Measurements from ENCODE around the gene C10orf143. TPM values are rescaled to one million over a fixed set of nuclear protein-coding genes. Genes with fewer than 3 reads are reported as not detected.

Gene C10orf143
- total RNA-seq, 1 donor from 2014 or later: 4.7 TPM

GRCh38 chr10:130054021-130054420 lies 56.6 kb downstream of the C10orf143 start:
- DNase-seq (ENCODE audit: low read depth): no peak
- TF ChIP-seq, protein P1, sequence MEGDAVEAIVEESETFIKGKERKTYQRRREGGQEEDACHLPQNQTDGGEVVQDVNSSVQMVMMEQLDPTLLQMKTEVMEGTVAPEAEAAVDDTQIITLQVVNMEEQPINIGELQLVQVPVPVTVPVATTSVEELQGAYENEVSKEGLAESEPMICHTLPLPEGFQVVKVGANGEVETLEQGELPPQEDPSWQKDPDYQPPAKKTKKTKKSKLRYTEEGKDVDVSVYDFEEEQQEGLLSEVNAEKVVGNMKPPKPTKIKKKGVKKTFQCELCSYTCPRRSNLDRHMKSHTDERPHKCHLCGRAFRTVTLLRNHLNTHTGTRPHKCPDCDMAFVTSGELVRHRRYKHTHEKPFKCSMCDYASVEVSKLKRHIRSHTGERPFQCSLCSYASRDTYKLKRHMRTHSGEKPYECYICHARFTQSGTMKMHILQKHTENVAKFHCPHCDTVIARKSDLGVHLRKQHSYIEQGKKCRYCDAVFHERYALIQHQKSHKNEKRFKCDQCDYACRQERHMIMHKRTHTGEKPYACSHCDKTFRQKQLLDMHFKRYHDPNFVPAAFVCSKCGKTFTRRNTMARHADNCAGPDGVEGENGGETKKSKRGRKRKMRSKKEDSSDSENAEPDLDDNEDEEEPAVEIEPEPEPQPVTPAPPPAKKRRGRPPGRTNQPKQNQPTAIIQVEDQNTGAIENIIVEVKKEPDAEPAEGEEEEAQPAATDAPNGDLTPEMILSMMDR (conservative IDR thresholded peaks at IDR 0.05; ENCODE audit: low read depth, low read length): no peak
- H3K4me3 ChIP-seq (ENCODE audit: low read depth, low read length): no peak overlapping the region

DNA sequence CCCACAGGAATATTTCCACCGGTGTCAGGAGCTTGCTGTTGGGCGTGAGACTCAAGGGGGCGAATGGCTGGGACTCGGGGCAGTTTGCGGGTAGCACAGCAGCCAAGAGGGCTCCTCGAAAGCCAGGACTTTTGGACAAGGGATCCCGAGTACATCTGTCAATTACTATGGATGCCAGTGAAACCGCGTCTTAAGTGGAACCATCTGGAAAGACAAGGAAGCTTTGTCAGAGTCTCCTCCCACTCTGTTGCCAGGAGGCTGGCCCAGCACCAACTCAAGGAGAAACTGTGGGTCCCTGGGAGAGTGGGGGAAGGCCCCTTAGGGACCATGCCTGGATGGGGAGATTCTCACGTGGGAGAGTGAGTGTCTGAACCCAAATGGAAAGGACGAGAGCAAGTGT lies 57.1 kb downstream of the C10orf143 start:
- no peak for DNase-seq (ENCODE audit: low read depth)
- no peak overlapping the region for H3K4me3 ChIP-seq (ENCODE audit: low read depth, low read length)
- TF ChIP-seq, protein P1 (conservative IDR thresholded peaks at IDR 0.05; ENCODE audit: low read depth, low read length): no peak

DNA sequence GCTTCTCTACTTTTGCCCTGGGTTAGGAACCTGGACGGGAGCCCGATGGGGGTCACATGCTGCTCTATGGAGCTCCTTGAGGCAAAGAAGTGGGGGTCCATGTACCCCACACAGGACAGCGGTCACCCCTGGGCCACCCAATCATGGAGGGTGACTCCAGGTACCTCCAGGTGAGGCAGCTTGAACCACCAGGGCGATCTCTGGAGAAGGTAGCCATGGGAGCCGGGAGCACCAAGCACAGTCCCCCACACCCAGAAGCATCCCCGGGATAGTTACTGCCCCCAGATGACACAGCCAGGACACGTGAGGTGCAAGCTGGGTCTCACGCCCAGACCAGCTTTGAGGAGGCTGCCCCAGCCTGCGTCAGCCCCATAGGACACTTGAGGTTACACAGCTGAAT lies 58.4 kb downstream of the C10orf143 start:
- no peak for DNase-seq (ENCODE audit: low read depth)
- TF ChIP-seq, protein P1 (conservative IDR thresholded peaks at IDR 0.05; ENCODE audit: low read depth, low read length): no peak
- H3K4me3 ChIP-seq (ENCODE audit: low read depth, low read length): no peak overlapping the region

DNA sequence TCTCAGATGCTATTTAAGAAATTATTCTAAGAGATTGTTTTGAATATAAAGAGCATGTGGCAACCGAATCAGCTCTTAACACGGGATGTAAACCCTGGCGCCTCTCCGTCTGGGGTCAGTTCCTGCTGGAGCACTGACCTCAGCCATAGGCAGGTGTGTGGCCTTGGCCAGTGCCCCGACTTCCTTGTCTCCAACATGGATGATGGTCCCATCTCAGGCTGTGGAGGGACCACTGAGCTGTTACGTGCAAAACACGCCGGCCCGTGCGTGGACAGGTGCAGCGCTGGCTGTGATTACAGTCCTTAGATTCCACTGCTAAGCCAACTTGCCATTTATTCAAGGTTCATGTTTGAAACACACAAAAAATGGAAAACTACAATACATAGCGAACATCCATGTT lies 59.9 kb downstream of the C10orf143 start:
- H3K4me3 ChIP-seq (ENCODE audit: low read depth, low read length): no peak overlapping the region
- DNase-seq (ENCODE audit: low read depth): no peak
- TF ChIP-seq, protein P1 (conservative IDR thresholded peaks at IDR 0.05; ENCODE audit: low read depth, low read length): no peak

- TF ChIP-seq, protein P1 (conservative IDR thresholded peaks at IDR 0.05; ENCODE audit: low read depth, low read length): no peak
- no peak for DNase-seq (ENCODE audit: low read depth)
- H3K4me3 ChIP-seq (ENCODE audit: low read depth, low read length): no peak overlapping the region
Measured at GRCh38 chr10:130049987-130050386, 60.6 kb downstream of the C10orf143 start.

GRCh38 chr10:130049244-130049643 lies 61.4 kb downstream of the C10orf143 start:
- no peak for DNase-seq (ENCODE audit: low read depth)
- H3K4me3 ChIP-seq (ENCODE audit: low read depth, low read length): no peak overlapping the region
- TF ChIP-seq, protein P1 (conservative IDR thresholded peaks at IDR 0.05; ENCODE audit: low read depth, low read length): no peak

DNA sequence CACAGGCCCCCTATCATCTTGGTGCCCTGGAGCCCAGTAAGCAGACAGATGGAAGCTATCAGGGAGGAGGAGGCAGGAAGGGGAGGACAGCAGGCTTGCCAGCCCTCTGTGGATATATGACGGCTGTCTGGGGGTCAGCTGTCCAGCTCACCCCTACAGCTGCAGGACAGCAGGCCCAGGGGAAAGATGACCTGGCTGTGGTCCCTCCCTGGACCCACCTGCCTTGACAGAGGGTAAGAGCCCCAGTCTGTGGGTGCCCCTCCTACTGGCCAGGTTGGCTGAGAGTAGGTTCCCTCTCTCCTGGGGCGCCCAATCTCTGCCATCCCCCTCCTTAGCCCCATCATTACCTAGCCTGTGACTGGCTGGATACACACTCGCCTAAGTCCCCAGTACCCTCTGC lies 62.5 kb downstream of the C10orf143 start:
- TF ChIP-seq, protein P1 (conservative IDR thresholded peaks at IDR 0.05; ENCODE audit: low read depth, low read length): no peak
- H3K4me3 ChIP-seq (ENCODE audit: low read depth, low read length): no peak overlapping the region
- DNase-seq (ENCODE audit: low read depth): no peak
